ENCODE results near the gene DCHS1.

DNA sequence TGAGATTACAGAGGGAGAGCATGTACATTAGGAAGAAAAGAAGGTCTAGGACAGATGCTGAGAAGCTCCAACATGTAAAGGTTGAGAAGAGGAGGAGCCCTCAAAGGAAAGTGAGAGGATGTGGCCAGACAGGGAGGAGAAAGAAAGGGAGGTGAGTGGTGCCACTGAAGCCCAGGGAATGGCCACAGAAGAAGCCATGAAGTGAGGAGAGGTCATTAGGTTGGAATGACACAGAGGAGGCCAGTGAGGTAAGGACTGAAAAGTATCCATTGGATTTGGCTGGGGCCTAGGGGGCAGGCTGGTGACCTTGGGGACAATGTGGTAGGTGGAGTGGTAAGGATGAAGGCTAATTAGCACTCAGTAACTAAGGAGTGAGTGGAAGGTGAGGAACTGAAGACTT lies 3.0 kb upstream of the DCHS1 start:
- TF ChIP-seq, protein P1, sequence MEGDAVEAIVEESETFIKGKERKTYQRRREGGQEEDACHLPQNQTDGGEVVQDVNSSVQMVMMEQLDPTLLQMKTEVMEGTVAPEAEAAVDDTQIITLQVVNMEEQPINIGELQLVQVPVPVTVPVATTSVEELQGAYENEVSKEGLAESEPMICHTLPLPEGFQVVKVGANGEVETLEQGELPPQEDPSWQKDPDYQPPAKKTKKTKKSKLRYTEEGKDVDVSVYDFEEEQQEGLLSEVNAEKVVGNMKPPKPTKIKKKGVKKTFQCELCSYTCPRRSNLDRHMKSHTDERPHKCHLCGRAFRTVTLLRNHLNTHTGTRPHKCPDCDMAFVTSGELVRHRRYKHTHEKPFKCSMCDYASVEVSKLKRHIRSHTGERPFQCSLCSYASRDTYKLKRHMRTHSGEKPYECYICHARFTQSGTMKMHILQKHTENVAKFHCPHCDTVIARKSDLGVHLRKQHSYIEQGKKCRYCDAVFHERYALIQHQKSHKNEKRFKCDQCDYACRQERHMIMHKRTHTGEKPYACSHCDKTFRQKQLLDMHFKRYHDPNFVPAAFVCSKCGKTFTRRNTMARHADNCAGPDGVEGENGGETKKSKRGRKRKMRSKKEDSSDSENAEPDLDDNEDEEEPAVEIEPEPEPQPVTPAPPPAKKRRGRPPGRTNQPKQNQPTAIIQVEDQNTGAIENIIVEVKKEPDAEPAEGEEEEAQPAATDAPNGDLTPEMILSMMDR (IDR thresholded peaks at IDR 0.05; ENCODE audit: low read depth, low read length, poor library complexity, severe bottlenecking), result no peak
- no peak for TF ChIP-seq EZH2phosphoT487 (IDR thresholded peaks at IDR 0.05; ENCODE audit: borderline replicate concordance, low read length)

All from DOHH2 (cell line).